GM06990 (cell line): ENCODE measurements around the gene GTF2A1.

Experiments
- DNase-seq: peaks from one replicate; pipeline ENCODE4 v3.0.0-alpha.2; 2011; ENCODE audit not compliant: insufficient read length; ENCODE audit errors: extremely low read depth
- H3K27me3 ChIP-seq: replicated peaks from 2 replicates; pipeline ENCODE4 v1.6.0; 2011; ENCODE audit warnings: low read length; ENCODE audit not compliant: control insufficient read depth, insufficient read depth
- H3K36me3 ChIP-seq: 2 replicates; pipeline ENCODE4 v1.5.1; 2011; ENCODE audit warnings: low read length; ENCODE audit not compliant: control insufficient read depth, insufficient read depth
- H3K4me3 ChIP-seq: replicated peaks from 2 replicates; pipeline ENCODE4 v1.5.1; 2011; ENCODE audit warnings: low read depth, mild to moderate bottlenecking, control low read depth, low read length
- TF ChIP-seq, protein P1 (sequence below): IDR thresholded peaks from 2 replicates; pipeline ENCODE4 v1.5.1; 2011; ENCODE audit warnings: low read length, control low read depth, mild to moderate bottlenecking, inconsistent platforms; ENCODE audit not compliant: insufficient read depth, poor library complexity, severe bottlenecking

The GTF2A1 gene

DNA sequence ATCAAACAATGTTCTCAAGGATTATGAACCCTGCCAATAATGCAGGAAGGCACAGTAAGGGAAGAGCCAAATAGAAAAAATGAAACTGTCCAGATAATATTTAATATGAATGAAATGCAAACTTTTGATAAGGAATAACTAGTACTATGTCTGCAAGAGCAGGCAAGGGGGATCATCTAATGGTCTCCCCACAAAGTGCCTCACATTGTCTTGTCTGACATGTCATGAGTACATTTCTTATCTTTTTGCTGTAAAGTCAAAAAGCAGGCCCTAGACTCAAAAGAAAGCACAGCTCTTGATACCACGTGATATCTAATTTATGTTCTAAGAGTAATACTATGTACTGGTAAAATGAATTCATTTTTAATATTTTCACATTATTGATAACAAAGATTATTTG is 43.9 kb upstream of the GTF2A1 start:
- no peak for DNase-seq
- Histone ChIP-seq H3K27me3 (no peaks in the 10 kb centered on the region; the same call in 1 of the 2 replicates), H3K36me3 (no peaks in the 10 kb centered on the region), H3K4me3 (no peak overlapping the region)
- TF ChIP-seq, protein P1, sequence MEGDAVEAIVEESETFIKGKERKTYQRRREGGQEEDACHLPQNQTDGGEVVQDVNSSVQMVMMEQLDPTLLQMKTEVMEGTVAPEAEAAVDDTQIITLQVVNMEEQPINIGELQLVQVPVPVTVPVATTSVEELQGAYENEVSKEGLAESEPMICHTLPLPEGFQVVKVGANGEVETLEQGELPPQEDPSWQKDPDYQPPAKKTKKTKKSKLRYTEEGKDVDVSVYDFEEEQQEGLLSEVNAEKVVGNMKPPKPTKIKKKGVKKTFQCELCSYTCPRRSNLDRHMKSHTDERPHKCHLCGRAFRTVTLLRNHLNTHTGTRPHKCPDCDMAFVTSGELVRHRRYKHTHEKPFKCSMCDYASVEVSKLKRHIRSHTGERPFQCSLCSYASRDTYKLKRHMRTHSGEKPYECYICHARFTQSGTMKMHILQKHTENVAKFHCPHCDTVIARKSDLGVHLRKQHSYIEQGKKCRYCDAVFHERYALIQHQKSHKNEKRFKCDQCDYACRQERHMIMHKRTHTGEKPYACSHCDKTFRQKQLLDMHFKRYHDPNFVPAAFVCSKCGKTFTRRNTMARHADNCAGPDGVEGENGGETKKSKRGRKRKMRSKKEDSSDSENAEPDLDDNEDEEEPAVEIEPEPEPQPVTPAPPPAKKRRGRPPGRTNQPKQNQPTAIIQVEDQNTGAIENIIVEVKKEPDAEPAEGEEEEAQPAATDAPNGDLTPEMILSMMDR = no peak

DNA sequence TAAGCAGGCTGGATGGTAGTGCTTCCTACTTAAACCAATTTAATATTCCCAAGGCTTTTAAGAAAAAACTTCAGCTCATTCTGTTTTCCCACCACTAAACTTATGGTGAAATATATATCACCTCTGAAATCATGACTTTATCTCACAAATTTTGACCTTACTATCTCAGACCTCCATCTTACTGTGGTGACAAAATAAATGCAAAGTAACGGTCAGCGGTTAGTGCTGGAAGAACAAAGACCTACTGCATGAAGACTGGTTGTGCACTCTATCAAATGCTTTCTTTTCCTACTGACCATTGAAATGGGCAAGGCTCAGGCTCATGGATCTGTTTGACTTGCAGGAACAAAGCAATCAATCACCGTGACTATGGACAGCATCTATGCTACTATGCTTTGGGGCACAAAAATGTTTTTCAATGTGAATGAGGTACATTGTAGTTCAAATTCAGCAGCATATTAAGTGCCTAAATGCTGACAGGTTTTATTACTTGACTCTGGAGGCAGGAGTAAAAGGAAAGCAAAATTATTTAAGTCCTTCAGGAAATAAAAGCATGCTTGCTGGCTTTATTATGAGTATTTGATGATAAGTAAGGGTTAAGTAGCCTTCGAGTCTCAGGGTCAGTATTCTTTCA is 43.1 kb upstream of the GTF2A1 start:
- Histone ChIP-seq H3K4me3 (no peak overlapping the region), H3K27me3 (no peaks in the 10 kb centered on the region; the same call in 1 of the 2 replicates), H3K36me3 (no peaks in the 10 kb centered on the region)
- no peak for DNase-seq
- TF ChIP-seq, protein P1 = no peak

DNA sequence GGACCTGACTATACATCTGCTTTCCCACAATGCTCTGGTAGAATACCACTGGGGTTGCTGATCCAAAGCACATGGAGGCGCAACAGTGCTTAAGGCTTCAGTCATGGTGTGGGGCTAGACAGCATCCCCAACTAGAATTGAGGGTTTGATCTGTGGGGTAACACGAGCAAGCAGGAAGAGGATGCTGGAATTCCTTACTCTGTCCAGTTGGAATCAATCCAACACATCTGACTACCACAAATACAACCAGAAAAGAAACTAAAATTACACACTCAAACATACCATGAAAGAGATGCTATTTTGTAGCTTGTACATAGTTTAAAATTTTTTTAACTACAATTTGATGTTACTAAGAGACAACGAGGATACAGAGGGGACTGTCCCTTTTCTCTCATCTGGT is 40.4 kb upstream of the GTF2A1 start:
- TF ChIP-seq, protein P1 = no peak
- no peaks in the 10 kb centered on the region for H3K36me3 ChIP-seq
- DNase-seq = no peak
- no peak overlapping the region for H3K4me3 ChIP-seq
- no peaks in the 10 kb centered on the region; the same call in 1 of the 2 replicates for H3K27me3 ChIP-seq

DNA sequence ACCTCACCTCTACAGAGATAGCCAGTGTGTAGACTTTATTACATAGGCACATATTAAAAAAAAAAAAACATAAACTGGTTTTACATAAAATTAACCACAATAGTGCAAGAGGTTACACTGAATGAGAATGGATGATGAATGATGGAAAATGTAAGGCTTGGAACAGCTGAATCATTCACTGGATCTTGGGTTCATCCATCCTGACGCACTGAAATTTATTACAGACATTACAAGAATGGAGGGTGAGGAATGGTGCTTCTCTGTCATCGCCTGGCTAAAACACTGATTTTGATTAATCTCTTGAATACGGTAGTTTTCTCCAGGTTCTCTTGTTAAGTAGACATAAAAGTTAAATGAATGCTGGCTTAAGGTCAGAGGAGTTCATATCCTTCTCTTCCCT is 40.0 kb upstream of the GTF2A1 start:
- TF ChIP-seq, protein P1 = no peak
- DNase-seq = no peak
- no peak overlapping the region for H3K4me3 ChIP-seq
- H3K27me3 ChIP-seq = no peaks in the 10 kb centered on the region; the same call in 1 of the 2 replicates
- H3K36me3 ChIP-seq = no peaks in the 10 kb centered on the region

DNA sequence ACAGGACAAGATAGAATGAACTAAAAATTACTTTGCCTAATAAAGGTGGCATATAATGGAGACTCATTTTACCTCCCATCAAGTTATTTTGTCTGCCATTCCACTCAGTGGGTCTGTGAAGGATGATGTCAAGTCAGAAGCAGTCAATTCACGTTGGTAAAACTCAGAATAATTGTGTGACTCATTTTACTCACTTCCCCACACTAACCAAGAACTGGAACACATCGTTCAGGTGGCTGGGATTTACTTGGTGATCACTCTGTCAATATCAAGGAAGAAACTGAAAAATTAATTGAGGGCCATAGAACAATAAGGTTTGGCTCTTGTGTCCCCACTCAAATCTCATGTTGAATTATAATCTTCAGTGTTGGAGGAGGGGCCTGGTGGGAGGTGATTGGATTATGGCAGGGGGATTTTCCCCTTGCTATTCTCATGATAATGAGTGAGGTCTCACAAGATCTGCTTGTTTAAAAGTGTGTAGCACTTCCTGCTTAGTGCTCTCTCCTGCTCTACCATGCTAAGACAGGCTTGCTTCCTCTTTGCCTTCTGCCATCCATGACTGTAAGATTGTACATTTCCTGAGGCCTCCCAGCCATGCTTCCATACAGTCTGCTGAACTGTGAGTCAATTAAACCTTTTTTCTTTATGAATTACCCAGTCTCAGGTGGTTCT is 35.7 kb upstream of the GTF2A1 start:
- Histone ChIP-seq H3K27me3 (no peaks in the 10 kb centered on the region; the same call in 1 of the 2 replicates), H3K4me3 (no peak overlapping the region), H3K36me3 (no peaks in the 10 kb centered on the region)
- DNase-seq = peak; percentile 20
- TF ChIP-seq, protein P1 = no peak

DNA sequence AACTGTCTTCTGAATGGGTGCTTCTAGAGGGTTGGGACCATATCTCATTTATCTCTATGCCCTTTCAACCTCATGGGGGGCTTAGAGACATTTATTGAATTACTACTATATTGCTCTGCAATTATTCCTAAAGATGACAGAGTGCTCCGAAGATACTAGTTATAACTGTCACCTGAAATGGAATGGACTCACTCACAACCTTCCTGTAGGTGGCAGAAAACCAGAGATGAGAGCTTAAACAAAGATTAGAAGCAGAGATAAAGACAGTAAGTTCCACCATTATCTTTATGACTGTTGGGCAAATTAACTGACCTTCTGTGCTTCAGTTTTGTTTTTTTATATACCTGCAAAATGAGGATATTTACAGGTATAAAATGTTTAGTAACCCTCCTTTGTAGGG is 31.5 kb upstream of the GTF2A1 start:
- DNase-seq = no peak
- H3K4me3 ChIP-seq = no peak overlapping the region
- TF ChIP-seq, protein P1 = peak; percentile 34
- no peaks in the 10 kb centered on the region for H3K36me3 ChIP-seq
- H3K27me3 ChIP-seq = no peaks in the 10 kb centered on the region
